ENCODE measurements around the gene RILP.

The RILP gene

GRCh38 chr17:1627982-1628855 lies 21.4 kb downstream of the RILP start, which contains the start of gene SLC43A2:
TSS of gene SLC43A2 (minus strand) at chr17:1628834. CDS start at chr17:1627874, 960 bp downstream.
- peak; percentile 45 to 70 (median 66) for DNase-seq

- no peak for DNase-seq
Observed at GRCh38 chr17:1627182-1627981, 22.3 kb downstream of the RILP start.

- DNase-seq: no peak
Observed at GRCh38 chr17:1626333-1626732, 23.3 kb downstream of the RILP start.

- DNase-seq: no peak
Observed at GRCh38 chr17:1625581-1625980, 24.1 kb downstream of the RILP start.

GRCh38 chr17:1625053-1625452 lies 24.6 kb downstream of the RILP start:
- no peak for DNase-seq

- no peak for DNase-seq
Observed at GRCh38 chr17:1624650-1625049, 25.0 kb downstream of the RILP start.

GRCh38 chr17:1623057-1623630 lies 26.5 kb downstream of the RILP start:
- DNase-seq: no peak

- no peak for DNase-seq
Observed at GRCh38 chr17:1621273-1621954, 28.3 kb downstream of the RILP start.

GRCh38 chr17:1620486-1620885 lies 29.2 kb downstream of the RILP start:
- DNase-seq: no peak

- DNase-seq: no peak
Observed at GRCh38 chr17:1617620-1618174, 32.0 kb downstream of the RILP start.

GRCh38 chr17:1616101-1616500 lies 33.6 kb downstream of the RILP start:
- no peak for DNase-seq

- no peak for DNase-seq
Observed at GRCh38 chr17:1612400-1612799, 37.3 kb downstream of the RILP start.

GRCh38 chr17:1611715-1612114 lies 38.0 kb downstream of the RILP start:
- DNase-seq: no peak

- DNase-seq: no peak
Observed at GRCh38 chr17:1608676-1609075, 41.0 kb downstream of the RILP start.

GRCh38 chr17:1607971-1608320 lies 41.7 kb downstream of the RILP start:
- no peak for DNase-seq

- DNase-seq: no peak
Observed at GRCh38 chr17:1606352-1606985, 43.2 kb downstream of the RILP start.

- no peak for DNase-seq
Observed at GRCh38 chr17:1605681-1606351, 43.9 kb downstream of the RILP start.

GRCh38 chr17:1604831-1605528 lies 44.7 kb downstream of the RILP start:
- DNase-seq: no peak

GRCh38 chr17:1601571-1601970 lies 48.1 kb downstream of the RILP start:
- no peak for DNase-seq

GRCh38 chr17:1598399-1599095 lies 51.1 kb downstream of the RILP start:
- no peak for DNase-seq

Measured in T-helper 1 cell (primary cell).